Skeletal muscle tissue (tissue), 4 donors: ENCODE measurements around the gene APOLD1. TPM values are rescaled to one million over a fixed set of nuclear protein-coding genes. Genes with fewer than 3 reads are reported as not detected.
"Not testable (repeated sequence)": the region's sequence is repeated elsewhere in the genome, so short reads cannot be mapped to it uniquely, and the experiment has no call there.

ENCODE experiments used
- H3K27ac ChIP-seq: one replicate; pipeline ENCODE4 v1.7.0; 2013; ENCODE audit warnings: mild to moderate bottlenecking, low read depth, low read length, inconsistent platforms
- H3K27me3 ChIP-seq, 3 donors: one replicate each; pipeline ENCODE4 v1.7.0; 2013; ENCODE audit warnings: low read length in 3 of 3; ENCODE audit not compliant: control insufficient read depth in 3 of 3, insufficient read depth in 3 of 3
- H3K36me3 ChIP-seq, 3 donors: one replicate each; pipeline ENCODE4 v1.7.0; 2013; ENCODE audit warnings: low read length in 3 of 3; ENCODE audit not compliant: control insufficient read depth in 3 of 3, insufficient read depth in 3 of 3
- H3K4me1 ChIP-seq, 3 donors: one replicate each; pipeline ENCODE4 v1.7.0; 2013; ENCODE audit warnings: low read length in 3 of 3, mild to moderate bottlenecking in 3 of 3; ENCODE audit not compliant: control insufficient read depth in 3 of 3, insufficient read depth in 3 of 3
- H3K4me3 ChIP-seq, 3 donors: one replicate each; pipeline ENCODE4 v1.7.0; 2013; ENCODE audit warnings: low read length in 3 of 3
- H3K9ac ChIP-seq, 3 donors: one replicate each; pipeline ENCODE4 v1.7.0; 2013; ENCODE audit warnings: low read length in 3 of 3, mild to moderate bottlenecking in 3 of 3, moderate library complexity in 2 of 3, low read depth in 1 of 3
- H3K9me3 ChIP-seq, 3 donors: one replicate each; pipeline ENCODE4 v1.7.0; 2013; ENCODE audit warnings: low read length in 3 of 3; ENCODE audit not compliant: control insufficient read depth in 3 of 3
- total RNA-seq: library from RNA; depleted of rRNA; stranded (reverse); fragments of >200 nt; gene quantifications from one replicate; pipeline ENCODE4 v1.2.3, GENCODE V29; 2014
- donor health status: Osteomylitis.

APOLD1 gene
- total RNA-seq, 1 donor from 2014 or later, result 9.9 TPM

- Histone ChIP-seq H3K36me3 (peaks cover 0 to 19% (median 12%) of the 10 kb centered on the region in 3 donors), H3K4me1 (peaks cover 17 to 33% (median 19%) of the 10 kb centered on the region in 3 donors), H3K9me3 (no peaks in the 10 kb centered on the region), H3K27ac (no peak overlapping the region), H3K27me3 (no peaks in the 10 kb centered on the region), H3K9ac (no peak overlapping the region), H3K4me3 (no peak overlapping the region)
Observed at GRCh38 chr12:12817616-12818015, 32.2 kb downstream of the APOLD1 start.

- Histone ChIP-seq H3K9me3 (no peaks in the 10 kb centered on the region), H3K4me3 (no peak overlapping the region), H3K9ac (no peak overlapping the region), H3K27ac (no peak overlapping the region), H3K27me3 (no peaks in the 10 kb centered on the region), H3K36me3 (peaks cover 6 to 30% (median 23%) of the 10 kb centered on the region in 3 donors), H3K4me1 (peaks cover 17 to 33% (median 19%) of the 10 kb centered on the region in 3 donors)
Observed at GRCh38 chr12:12818701-12819100, 33.2 kb downstream of the APOLD1 start.

GRCh38 chr12:12819221-12819620 is 33.8 kb downstream of the APOLD1 start:
- Histone ChIP-seq H3K4me1 (peaks cover 12 to 28% (median 14%) of the 10 kb centered on the region in 3 donors), H3K27ac (no peak overlapping the region), H3K36me3 (peaks cover 6 to 35% (median 27%) of the 10 kb centered on the region in 3 donors)

GRCh38 chr12:12819752-12820311 is 34.4 kb downstream of the APOLD1 start:
- Histone ChIP-seq H3K4me3 (no peak overlapping the region), H3K27ac (no peak overlapping the region), H3K9me3 (no peaks in the 10 kb centered on the region), H3K9ac (no peak overlapping the region), H3K27me3 (no peaks in the 10 kb centered on the region), H3K4me1 (peaks cover 7 to 22% (median 10%) of the 10 kb centered on the region in 3 donors), H3K36me3 (peaks cover 11 to 40% (median 33%) of the 10 kb centered on the region in 3 donors)

More at GRCh38 chr12:12819221-12819620, 33.8 kb downstream of the APOLD1 start:
- no peaks in the 10 kb centered on the region for H3K9me3 ChIP-seq
- H3K27me3 ChIP-seq, result no peaks in the 10 kb centered on the region
- H3K4me3 ChIP-seq, result no peak overlapping the region
- no peak overlapping the region for H3K9ac ChIP-seq

- not testable (repeated sequence) for H3K9me3 ChIP-seq, H3K27me3 ChIP-seq, H3K27ac ChIP-seq, H3K4me3 ChIP-seq, H3K9ac ChIP-seq
- peaks cover 5 to 19% (median 10%) of the 10 kb centered on the region in 3 donors for H3K4me1 ChIP-seq
- H3K36me3 ChIP-seq, result peaks cover 16 to 46% (median 36%) of the 10 kb centered on the region in 3 donors
Observed at GRCh38 chr12:12820376-12820775, 34.9 kb downstream of the APOLD1 start.

GRCh38 chr12:12821975-12822374 is 36.5 kb downstream of the APOLD1 start:
- no peak overlapping the region for H3K27ac ChIP-seq
- H3K36me3 ChIP-seq, result peaks cover 28 to 56% (median 52%) of the 10 kb centered on the region in 3 donors
- no peak overlapping the region for H3K9ac ChIP-seq
- H3K27me3 ChIP-seq, result no peaks in the 10 kb centered on the region
- no peaks in the 10 kb centered on the region for H3K9me3 ChIP-seq
- H3K4me3 ChIP-seq, result no peak overlapping the region
- peaks cover 3 to 10% (median 7%) of the 10 kb centered on the region in 3 donors for H3K4me1 ChIP-seq

GRCh38 chr12:12822886-12823285 is 37.4 kb downstream of the APOLD1 start:
- H3K9ac ChIP-seq, result no peak overlapping the region
- no peaks in the 10 kb centered on the region for H3K27me3 ChIP-seq
- H3K9me3 ChIP-seq, result no peaks in the 10 kb centered on the region
- H3K4me1 ChIP-seq, result peaks cover 3 to 10% (median 7%) of the 10 kb centered on the region in 3 donors
- no peak overlapping the region for H3K27ac ChIP-seq
- H3K36me3 ChIP-seq, result peaks cover 34 to 63% (median 61%) of the 10 kb centered on the region in 3 donors
- H3K4me3 ChIP-seq, result no peak overlapping the region

- no peak overlapping the region for H3K27ac ChIP-seq
- H3K9me3 ChIP-seq, result no peaks in the 10 kb centered on the region
- H3K27me3 ChIP-seq, result no peaks in the 10 kb centered on the region
- H3K36me3 ChIP-seq, result peaks cover 35 to 67% (median 65%) of the 10 kb centered on the region in 3 donors
- no peak overlapping the region for H3K4me3 ChIP-seq
- H3K4me1 ChIP-seq, result peaks cover 3 to 10% (median 7%) of the 10 kb centered on the region in 3 donors
- no peak overlapping the region for H3K9ac ChIP-seq
Observed at GRCh38 chr12:12823300-12823699, 37.8 kb downstream of the APOLD1 start.

- Histone ChIP-seq H3K4me1 (peaks cover 3 to 10% (median 7%) of the 10 kb centered on the region in 3 donors), H3K4me3 (no peak overlapping the region), H3K9ac (no peak overlapping the region), H3K9me3 (no peaks in the 10 kb centered on the region), H3K36me3 (peaks cover 39 to 72% (median 70%) of the 10 kb centered on the region in 3 donors), H3K27ac (no peak overlapping the region), H3K27me3 (no peaks in the 10 kb centered on the region)
Observed at GRCh38 chr12:12823811-12824210, 38.4 kb downstream of the APOLD1 start.

- Histone ChIP-seq H3K36me3 (peaks cover 15 to 23% (median 22%) of the 10 kb centered on the region in 3 donors), H3K27ac (no peak overlapping the region), H3K27me3 (no peaks in the 10 kb centered on the region), H3K4me1 (no peaks in the 10 kb centered on the region), H3K9me3 (no peaks in the 10 kb centered on the region), H3K4me3 (no peak overlapping the region), H3K9ac (no peak overlapping the region)
Observed at GRCh38 chr12:12835378-12836146, 50.1 kb downstream of the APOLD1 start.
